Choroid plexus epithelial cell (primary cell): ENCODE results near the gene NUP43.
A peak's percentile ranks its signal among the peaks of the same experiment; 100 is the strongest.
"Not testable (repeated sequence)": the region's sequence is repeated elsewhere in the genome, so short reads cannot be mapped to it uniquely, and the experiment has no call there.

ENCODE experiments used
- DNase-seq: peaks from one replicate; pipeline ENCODE4 v3.0.0-alpha.2; 2010; ENCODE audit warnings: low read depth
- H3K4me3 ChIP-seq: 2 replicates; pipeline ENCODE4 v1.5.1; 2011; ENCODE audit warnings: low read depth, mild to moderate bottlenecking, control low read depth, low read length, moderate library complexity
- TF ChIP-seq, protein P1 (sequence below): conservative IDR thresholded peaks from 2 replicates; pipeline ENCODE4 v1.5.1; 2011; ENCODE audit warnings: low read depth, mild to moderate bottlenecking, control low read depth, inconsistent platforms, low read length, moderate library complexity

NUP43 gene

DNA sequence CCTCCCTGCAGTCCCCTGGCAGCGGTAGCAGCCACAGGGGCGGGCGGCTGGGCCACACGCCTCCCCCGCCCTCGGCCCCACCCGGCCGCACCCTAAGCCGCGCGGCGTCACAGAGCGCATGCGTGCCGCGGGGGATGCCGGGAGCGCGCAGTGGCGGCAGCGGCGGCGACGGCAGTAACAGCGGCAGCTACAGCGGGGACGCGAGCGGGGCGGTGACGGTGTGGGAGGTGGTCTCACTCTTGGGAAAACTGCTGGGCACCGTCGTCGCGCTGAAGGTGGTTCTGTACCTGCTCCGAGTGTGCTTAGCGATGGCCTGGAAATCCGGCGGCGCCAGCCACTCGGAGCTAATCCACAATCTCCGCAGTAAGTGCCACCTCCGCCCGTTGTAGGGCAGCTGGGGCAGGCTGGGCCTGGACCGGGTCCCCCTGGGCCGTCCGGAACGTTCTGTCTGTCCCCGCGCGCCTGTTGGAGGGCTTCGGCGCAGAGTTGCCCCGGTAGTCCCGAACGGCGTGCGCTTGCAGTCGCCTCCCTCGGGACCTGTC, 3.3 kb upstream of the NUP43 start, which contains the start of gene PCMT1:
Gene PCMT1, plus strand, starts transcription at position 148 of the 542 bp plus-strand sequence. Its CDS starts 161 bp downstream, at position 309.
- TF ChIP-seq, protein P1, sequence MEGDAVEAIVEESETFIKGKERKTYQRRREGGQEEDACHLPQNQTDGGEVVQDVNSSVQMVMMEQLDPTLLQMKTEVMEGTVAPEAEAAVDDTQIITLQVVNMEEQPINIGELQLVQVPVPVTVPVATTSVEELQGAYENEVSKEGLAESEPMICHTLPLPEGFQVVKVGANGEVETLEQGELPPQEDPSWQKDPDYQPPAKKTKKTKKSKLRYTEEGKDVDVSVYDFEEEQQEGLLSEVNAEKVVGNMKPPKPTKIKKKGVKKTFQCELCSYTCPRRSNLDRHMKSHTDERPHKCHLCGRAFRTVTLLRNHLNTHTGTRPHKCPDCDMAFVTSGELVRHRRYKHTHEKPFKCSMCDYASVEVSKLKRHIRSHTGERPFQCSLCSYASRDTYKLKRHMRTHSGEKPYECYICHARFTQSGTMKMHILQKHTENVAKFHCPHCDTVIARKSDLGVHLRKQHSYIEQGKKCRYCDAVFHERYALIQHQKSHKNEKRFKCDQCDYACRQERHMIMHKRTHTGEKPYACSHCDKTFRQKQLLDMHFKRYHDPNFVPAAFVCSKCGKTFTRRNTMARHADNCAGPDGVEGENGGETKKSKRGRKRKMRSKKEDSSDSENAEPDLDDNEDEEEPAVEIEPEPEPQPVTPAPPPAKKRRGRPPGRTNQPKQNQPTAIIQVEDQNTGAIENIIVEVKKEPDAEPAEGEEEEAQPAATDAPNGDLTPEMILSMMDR, result no peak
- peak; percentile 85 for DNase-seq
- H3K4me3 ChIP-seq, result peak within 1 kb of the TSS; percentile 76

DNA sequence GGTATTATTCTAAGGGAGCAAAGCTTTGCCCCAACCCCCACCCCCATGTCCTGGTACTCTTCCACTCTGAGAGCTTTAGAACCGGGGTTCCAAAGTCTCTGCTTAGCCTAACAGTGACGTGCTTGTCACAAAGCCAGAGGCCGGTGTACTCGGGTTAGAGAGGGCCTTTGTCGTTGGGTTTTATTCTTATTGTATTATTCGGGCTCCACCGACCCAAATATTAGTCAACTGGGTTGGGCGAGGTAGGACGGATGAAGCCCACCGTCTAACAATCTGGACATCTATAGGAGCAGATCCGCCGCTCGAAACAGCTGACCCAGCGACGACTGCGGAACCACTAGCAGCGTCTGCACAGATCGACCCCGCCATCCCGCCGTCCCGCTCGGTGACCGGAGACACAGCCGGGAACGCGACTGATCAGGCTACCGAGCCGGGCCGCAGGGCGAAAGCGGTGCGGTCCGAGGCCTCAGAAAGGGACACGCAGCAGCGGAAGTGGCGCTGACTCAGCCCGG, 2.8 kb upstream of the NUP43 start:
- not testable (repeated sequence) for DNase-seq
- H3K4me3 ChIP-seq, result peak overlapping the region; percentile 76

DNA sequence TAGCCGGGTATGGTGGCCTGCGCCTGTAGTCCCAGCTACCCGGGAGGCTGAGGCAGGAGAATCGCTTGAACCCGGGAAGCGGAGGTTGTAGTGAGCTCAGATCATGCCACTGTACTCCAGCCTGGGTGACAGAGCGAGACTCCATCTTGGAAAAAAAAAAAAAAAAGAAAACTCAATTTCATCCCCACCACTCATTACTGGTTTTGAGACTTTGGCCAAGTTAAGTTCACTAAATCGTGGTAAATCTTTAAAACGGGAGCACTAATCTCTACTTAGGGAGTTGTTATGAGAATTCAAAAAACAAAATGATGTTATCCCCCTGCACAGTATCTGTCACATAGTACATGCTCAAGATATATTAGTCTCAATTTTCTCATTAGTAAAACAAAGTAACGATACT, 1.1 kb downstream of the NUP43 start:
- not testable (repeated sequence) for DNase-seq
- peak overlapping the region; percentile 94 for H3K4me3 ChIP-seq

DNA sequence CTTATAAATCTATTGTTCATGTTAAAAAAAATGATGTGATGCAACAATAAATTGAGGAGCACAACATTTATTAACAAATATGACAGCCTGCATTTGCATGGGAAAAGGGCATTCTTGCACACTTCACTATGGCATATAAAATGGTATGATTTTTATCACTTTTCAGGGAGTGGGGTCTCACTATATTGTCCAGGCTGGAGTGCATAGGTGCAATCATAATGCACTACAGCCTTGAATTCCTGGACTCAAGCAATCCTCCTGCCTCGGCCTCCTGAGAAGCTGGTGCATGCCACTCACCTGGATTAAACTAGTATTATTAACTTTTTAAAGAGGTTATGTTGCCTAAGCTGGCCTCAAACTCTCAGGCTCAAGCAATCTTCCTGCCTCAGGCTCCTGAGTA, 11.4 kb downstream of the NUP43 start:
- DNase-seq, result no peak
- H3K4me3 ChIP-seq, result no peak overlapping the region
- TF ChIP-seq, protein P1, result no peak

DNA sequence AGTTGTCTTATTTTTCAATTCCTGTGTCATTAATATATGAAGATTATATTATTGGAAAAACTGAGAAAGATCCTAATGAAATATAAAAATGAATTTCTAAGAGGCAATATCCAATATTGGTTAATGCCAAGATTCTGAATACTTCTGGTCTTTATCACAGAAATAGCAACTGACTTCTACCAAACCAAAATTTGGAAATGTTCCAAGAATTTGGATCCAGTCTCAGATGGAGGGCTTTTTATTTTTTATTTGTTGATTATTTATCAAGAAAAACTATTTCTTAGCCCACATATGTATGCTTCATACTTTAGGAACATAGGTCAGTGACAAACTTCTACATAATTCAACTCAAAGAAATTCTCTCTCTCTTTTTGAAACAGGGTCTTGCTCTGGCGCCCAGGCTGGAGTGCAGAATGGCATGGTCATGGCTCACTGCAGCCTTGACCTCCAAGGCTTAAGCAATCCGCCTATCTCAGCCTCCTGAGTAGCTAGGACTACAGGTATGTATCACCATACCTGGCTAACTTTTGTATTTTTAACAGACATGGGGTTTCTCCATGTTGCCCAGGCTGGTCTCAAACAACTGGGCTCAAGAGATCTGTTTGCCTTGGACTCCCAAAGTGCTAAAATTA, 13.1 kb downstream of the NUP43 start:
- TF ChIP-seq, protein P1, result no peak
- no peak overlapping the region for H3K4me3 ChIP-seq
- no peak for DNase-seq

DNA sequence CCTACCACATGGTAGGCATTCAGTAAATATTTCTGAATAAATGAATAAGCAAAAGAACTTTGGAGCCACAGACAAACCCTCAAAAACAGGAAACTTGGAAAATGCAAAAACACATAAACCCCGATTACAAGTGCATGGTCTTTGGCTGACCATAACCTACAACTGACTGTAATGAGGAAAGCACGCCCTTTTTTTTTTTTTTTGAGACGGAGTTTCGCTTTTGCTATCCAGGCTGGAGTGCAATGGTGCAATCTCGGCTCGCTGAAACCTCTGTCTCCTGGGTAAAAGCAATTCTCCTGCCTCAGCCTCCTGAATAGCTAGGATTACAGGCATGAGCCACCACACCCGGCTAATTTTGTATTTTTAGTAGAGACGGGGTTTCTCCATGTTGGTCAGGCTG, 16.5 kb downstream of the NUP43 start:
- TF ChIP-seq, protein P1, result no peak
- H3K4me3 ChIP-seq, result no peak overlapping the region
- DNase-seq, result no peak

DNA sequence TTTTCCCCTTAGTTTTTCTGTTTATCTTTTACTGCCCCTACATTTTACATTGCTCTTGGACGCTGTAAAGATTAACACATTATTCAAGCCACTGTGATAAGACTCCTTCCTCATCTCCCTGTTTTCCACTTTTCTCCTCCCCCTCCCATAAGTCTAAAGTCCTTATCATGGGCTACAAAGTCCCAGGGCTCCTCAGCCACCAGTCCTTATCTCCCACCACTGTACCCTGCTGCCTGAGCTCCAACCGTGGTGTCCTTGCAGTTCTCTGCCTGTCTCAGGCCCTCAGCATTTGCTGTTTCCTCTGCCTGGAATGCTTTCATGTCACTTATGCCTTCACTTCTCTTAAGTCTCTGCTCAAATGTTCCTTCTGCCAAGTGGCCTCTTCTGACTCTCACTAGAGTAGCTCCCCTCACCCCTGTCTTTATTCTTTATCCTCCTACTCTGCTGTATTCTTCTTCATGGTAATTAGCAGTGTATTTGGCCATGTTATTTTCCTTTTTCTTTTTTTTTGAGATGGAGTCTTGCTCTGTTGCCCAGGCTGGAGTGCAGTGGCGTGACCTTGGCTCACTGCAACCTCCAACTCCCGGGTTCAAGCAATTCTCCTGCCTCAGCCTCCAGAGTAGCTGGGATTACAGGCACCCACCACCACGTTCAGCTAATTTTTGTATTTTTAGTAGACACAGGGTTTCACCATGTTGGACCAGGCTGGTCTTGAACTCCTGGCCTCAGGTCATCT, 17.7 kb downstream of the NUP43 start:
- no peak for DNase-seq
- no peak overlapping the region for H3K4me3 ChIP-seq
- TF ChIP-seq, protein P1, result no peak
